Natural killer cell treated with Interleukin-12 subunit alpha and Interleukin-12 subunit beta and Interleukin-15 and Interleukin-18, amount 100 ng/mL, for 72 hours (primary cell): ENCODE data around the gene ME3. TPM values are rescaled to one million over a fixed set of nuclear protein-coding genes. Genes with fewer than 3 reads are reported as not detected.

Experiments used
- ATAC-seq, 2 donors: fragments of 150-1000 bp; cut with Tn5 transposase in 1 of 2; sonication (Bioruptor Pico), chemical (Tn5 transposase) in 1 of 2; 2 replicates each; pipeline ENCODE4 v1.10.0; 2021
- DNase-seq: peaks from one replicate; pipeline ENCODE4 v3.0.0; 2022; ENCODE audit warnings: low spot score
- H3K27ac Mint-ChIP-seq, 2 donors: 1 replicate in 1 of 2; 2 replicates in 1 of 2; pipeline ENCODE4 v1.8.0; 2022; ENCODE audit warnings: mixed read lengths in 2 of 2, mild to moderate bottlenecking in 1 of 2, moderate library complexity in 1 of 2
- H3K27me3 Mint-ChIP-seq, 2 donors: 1 replicate in 1 of 2; 2 replicates in 1 of 2; pipeline ENCODE4 v1.8.0; 2022; ENCODE audit warnings: mixed read lengths in 2 of 2
- H3K36me3 Mint-ChIP-seq: one replicate; pipeline ENCODE4 v1.8.0; 2022; ENCODE audit warnings: mixed read lengths
- H3K4me1 Mint-ChIP-seq, 2 donors: 1 replicate in 1 of 2; 2 replicates in 1 of 2; pipeline ENCODE4 v1.8.0; 2022; ENCODE audit warnings: low read depth in 2 of 2, mixed read lengths in 2 of 2, mild to moderate bottlenecking in 1 of 2
- H3K4me3 Mint-ChIP-seq: one replicate; pipeline ENCODE4 v1.8.0; 2022; ENCODE audit warnings: mixed read lengths
- H3K9me3 Mint-ChIP-seq: 2 replicates; pipeline ENCODE4 v1.8.0; 2022; ENCODE audit warnings: mixed read lengths
- total RNA-seq, 2 donors: library from RNA; stranded (reverse); gene quantifications; one replicate each; pipeline ENCODE4 v1.2.3, GENCODE V29; 2022

ME3 gene
- total RNA-seq, 2 donors from 2014 or later = 2.5 to 4.8 TPM

DNA sequence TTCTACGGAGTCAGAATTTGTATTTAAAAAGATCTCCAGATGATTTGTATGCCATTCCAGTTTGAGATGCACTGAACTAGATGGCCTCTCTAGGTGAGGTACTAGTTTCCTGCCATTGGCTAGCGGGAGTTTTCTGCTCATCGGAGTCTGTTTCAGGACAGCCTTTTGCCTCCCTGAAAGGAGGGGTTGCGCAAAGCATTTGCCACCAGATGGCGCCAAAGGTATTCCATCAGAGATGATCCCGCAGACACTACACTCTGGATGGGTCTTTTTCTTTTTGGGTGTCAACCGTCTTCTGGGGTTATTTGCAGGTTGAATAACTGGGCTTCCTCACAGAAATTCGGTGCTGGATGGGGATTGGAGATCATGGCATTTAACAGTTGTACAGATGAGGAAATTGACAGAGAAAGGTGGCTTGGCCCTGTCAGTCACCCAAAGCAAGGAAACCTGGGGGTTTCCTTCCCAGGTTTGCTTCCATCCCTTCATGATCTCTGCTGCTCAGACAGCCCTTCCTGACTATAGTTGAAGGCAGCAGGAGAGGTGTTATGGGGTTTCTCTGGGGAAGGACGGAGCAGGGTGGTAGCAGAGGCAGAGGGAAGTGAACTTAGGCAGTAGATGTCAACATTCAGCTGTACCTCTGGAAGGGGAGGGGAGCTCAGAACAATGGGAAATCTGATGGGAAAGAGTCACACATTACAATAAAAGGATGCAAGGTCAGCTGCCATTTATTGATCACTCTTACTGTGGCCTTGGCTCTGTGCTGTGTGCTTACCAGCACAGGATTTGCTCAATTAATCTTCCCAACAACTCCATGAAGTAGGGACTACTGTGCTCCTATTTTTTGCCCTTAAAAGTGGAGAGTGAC lies 216.1 kb downstream of the ME3 start:
- H3K4me1 Mint-ChIP-seq = peaks cover 12 to 21% of the 10 kb centered on the region in 2 donors
- H3K36me3 Mint-ChIP-seq = no peaks in the 10 kb centered on the region
- DNase-seq = peak; percentile 83
- H3K27me3 Mint-ChIP-seq = peaks cover 7 to 21% of the 10 kb centered on the region in 2 donors
- peak; percentile 75 to 82 for ATAC-seq
- H3K4me3 Mint-ChIP-seq = no peak overlapping the region
- H3K27ac Mint-ChIP-seq = peak overlapping the region in 1 of 2 donors; percentile 69
- H3K9me3 Mint-ChIP-seq = no peaks in the 10 kb centered on the region

DNA sequence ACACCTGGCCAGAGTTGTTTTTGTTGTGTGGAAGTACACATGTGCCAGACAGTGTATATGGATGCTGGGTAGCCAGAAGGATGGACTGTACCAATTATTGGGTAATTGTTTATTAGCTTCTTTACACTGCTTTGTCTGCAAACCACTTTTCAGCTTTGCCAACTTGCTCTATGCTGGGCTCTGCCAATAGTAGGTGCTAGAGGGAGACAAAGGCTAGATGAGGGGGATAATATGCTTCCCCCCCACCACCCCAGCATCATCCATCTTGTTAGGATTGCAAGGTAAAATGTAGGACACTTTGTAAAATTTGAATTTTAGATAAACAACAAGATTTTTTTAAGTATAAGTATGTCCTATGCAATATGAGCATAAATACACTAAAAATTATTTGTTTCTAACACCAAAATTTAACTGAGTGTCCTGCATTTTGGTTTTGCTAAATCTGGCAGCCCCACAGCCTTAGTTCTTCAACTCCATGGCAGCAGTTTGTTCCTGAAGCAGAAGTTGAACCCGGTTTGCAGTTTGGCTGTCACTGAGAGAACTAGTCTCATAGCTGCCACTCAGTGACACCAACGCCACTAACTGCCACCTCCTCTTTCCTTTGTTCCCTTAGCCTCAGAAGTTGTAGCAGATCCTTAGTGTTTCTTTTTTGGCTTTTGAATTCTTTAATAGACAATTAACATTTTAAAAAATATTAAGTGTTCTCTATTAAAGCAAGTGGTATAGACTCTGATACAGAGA lies 219.0 kb downstream of the ME3 start:
- Mint-ChIP-seq H3K27me3 (peaks cover 7 to 17% of the 10 kb centered on the region in 2 donors), H3K36me3 (no peaks in the 10 kb centered on the region), H3K9me3 (no peaks in the 10 kb centered on the region), H3K4me1 (peaks cover 12 to 13% of the 10 kb centered on the region in 2 donors), H3K27ac (no peak overlapping the region), H3K4me3 (no peak overlapping the region)
- ATAC-seq = no peak
- no peak for DNase-seq

DNA sequence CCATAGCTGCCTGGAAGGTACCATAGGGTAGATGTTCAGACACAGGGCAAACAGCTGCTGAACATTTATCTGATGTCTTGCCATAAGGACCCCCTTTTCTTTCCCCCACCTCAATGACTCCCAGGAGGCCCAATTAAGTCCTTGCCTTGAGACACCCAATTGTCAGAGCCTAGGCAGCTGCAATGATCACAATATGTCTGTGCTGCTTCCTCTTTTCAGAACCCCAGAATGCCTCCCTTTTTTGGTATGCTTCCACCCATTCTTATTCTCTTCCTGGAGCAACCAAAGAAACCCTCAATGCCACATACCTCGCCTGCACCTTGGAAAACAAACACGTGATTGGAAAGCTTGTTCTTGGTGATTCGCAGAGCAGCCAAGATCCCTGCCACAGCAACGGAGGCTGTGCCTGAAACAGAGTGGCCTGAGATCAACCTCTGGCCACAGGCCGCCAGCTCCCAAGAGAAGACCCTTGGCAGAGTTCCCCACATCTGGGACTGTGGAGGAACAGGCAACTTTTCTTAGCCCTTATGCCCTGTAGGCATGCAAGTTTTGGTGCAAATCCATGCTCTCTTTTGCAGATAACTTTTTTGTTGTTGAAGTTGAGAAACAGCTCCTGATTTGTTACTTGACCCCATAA lies 222.3 kb downstream of the ME3 start:
- ATAC-seq = no peak
- Mint-ChIP-seq H3K9me3 (no peaks in the 10 kb centered on the region), H3K36me3 (no peaks in the 10 kb centered on the region), H3K4me1 (peaks cover 4 to 7% of the 10 kb centered on the region in 2 donors), H3K27ac (no peak overlapping the region), H3K4me3 (no peak overlapping the region), H3K27me3 (no peaks in the 10 kb centered on the region)
- no peak for DNase-seq

DNA sequence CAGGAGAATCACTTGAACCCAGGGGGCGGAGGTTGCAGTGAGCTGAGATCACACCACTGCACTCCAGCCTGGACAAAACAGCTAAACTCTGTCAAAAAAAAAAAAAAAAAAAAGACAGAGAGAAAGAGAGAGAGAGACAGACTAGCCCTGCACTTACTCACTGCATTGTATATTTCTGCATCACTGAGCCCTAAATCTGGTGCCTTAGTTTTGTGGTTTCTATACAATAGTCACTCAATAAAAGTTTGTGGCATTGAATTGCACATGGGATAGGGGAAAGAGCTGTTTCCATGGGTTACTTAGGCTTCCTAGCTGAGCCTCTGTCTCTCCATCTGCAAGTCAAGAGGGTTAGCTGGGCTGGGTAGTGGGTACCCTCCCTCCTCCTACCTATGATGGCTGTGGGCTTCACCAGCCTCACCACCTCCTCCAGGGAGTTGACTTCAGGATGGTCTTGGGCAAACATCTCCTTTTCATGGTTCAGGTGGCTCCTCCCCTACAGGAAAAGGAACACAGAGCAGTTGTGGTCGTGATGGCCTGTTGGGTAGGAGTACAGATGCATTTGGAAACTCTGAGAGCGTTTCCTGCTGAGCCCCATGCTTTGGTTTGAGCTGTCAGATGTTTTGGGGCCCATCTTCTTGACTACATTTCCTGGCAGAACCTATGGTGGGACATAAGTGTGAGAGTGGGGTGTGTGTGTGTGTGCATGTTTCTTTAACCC lies 224.5 kb downstream of the ME3 start:
- DNase-seq (no peak), ATAC-seq (peak; percentile 61 to 65)
- no peaks in the 10 kb centered on the region for H3K27me3 Mint-ChIP-seq
- H3K36me3 Mint-ChIP-seq = no peaks in the 10 kb centered on the region
- no peak overlapping the region for H3K4me3 Mint-ChIP-seq
- H3K9me3 Mint-ChIP-seq = no peaks in the 10 kb centered on the region
- H3K27ac Mint-ChIP-seq = no peak overlapping the region
- peaks cover 4 to 10% of the 10 kb centered on the region in 2 donors for H3K4me1 Mint-ChIP-seq

DNA sequence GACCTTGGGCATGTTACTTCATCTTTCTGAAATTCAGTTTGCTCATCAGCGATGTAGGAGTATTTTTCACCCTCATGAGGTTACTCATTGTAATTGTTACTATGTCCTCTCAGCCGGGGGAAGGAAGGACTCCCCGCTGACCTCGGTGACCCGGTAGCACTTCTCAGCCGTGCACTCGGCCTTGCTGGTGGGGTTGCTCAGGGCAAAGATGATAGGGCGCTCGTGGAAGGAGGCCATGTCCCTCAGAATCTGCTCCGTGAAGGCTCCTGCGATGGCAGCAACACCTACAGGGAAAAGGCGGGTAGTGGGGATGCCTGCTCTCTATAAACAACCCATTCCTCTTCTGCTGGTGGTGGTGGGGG lies 225.5 kb downstream of the ME3 start:
- H3K27me3 Mint-ChIP-seq = no peaks in the 10 kb centered on the region
- peaks cover 4 to 10% of the 10 kb centered on the region in 2 donors for H3K4me1 Mint-ChIP-seq
- H3K27ac Mint-ChIP-seq = peak overlapping the region in 1 of 2 donors; percentile 55
- no peak for DNase-seq
- ATAC-seq = no peak
- no peaks in the 10 kb centered on the region for H3K9me3 Mint-ChIP-seq
- H3K4me3 Mint-ChIP-seq = no peak overlapping the region
- no peaks in the 10 kb centered on the region for H3K36me3 Mint-ChIP-seq

DNA sequence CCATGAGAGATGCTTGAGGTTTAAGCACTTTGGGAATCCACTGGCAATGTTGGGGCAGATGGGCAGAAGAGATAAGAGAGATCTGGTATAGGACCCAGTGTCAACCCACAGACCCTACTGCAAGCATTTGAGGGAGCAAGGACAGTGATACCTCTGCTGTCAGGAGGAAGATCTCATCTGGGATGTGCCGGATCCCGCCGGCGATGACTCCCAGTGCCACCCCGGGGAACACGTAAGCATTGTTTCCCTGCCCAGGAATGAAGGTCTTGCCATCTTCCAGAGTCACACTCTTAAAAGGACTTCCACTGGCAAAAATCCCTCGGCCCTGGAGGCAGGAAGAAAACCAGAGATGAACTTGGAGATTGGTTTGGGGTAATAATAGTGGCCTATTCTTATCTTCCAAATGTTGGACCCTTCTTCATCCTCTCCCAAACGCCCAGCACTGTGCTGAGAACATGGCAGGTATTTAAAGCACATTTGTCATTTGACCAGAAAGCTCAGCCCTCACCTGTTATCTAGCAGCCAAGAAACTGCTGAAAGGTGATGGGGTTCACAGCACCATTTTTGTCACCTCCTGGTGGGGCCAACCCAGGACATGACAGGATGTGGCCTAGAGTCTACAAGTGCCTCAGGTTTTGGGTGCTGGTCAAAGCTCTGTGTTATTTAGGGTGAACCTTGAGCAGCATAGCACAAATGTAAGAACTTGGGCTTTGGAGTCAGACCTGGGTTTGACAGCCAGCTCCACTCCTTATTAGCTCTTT lies 226.1 kb downstream of the ME3 start:
- no peak for DNase-seq
- no peak overlapping the region for H3K4me3 Mint-ChIP-seq

DNA sequence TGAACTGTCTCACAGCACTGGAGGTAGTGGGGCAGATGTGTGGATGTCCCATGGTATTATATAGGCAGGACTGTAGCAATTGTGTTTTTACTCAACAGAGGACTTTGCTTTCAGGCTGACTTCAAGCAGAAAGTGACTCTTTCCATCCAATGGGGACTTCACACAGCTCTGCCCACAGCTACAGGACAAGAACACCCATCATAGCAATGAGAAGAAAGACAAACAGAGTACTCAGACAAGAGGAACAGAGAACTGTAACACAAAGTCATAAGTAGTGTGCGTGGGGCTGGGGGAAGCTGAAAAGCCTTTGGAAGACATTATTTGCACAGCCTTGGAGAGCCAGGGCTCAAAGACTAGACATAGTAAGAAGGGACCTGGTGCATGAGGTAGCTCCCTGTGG lies 227.4 kb downstream of the ME3 start:
- Mint-ChIP-seq H3K4me1 (peaks cover 4 to 14% of the 10 kb centered on the region in 2 donors), H3K27ac (no peak overlapping the region), H3K9me3 (no peaks in the 10 kb centered on the region), H3K36me3 (no peaks in the 10 kb centered on the region), H3K4me3 (no peak overlapping the region), H3K27me3 (no peaks in the 10 kb centered on the region)
- no peak for ATAC-seq
- no peak for DNase-seq

More for the DNA sequence above, 226.1 kb downstream of the ME3 start:
- H3K4me1 Mint-ChIP-seq = peaks cover 4 to 10% of the 10 kb centered on the region in 2 donors
- H3K27me3 Mint-ChIP-seq = no peaks in the 10 kb centered on the region
- H3K9me3 Mint-ChIP-seq = no peaks in the 10 kb centered on the region
- ATAC-seq = peak in 1 of 2 donors; percentile 44
- no peaks in the 10 kb centered on the region for H3K36me3 Mint-ChIP-seq
- H3K27ac Mint-ChIP-seq = peak overlapping the region in 1 of 2 donors; percentile 55

DNA sequence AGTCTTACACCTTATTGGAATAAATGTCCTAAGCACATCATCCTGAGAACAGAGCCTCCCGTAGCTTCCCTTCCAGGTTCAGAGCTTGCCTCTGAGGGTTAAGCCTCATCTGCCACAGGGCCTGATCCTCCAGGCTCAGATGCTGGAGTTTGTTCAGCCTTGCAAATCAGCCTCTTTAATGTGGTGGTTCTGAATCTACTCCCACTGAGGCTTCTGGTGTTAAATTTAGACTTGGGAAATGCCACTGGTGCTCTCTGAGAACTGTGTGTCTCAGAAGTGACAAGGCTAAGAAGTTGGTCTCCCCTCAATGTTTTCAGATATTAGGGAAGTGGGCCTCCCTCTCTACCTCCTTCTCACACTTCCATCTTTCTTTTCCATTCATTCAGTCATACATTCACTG lies 229.0 kb downstream of the ME3 start:
- Mint-ChIP-seq H3K27me3 (no peaks in the 10 kb centered on the region), H3K9me3 (no peaks in the 10 kb centered on the region), H3K27ac (no peak overlapping the region), H3K36me3 (no peaks in the 10 kb centered on the region), H3K4me3 (no peak overlapping the region), H3K4me1 (peaks cover 4 to 14% of the 10 kb centered on the region in 2 donors)
- ATAC-seq (no peak), DNase-seq (no peak)

DNA sequence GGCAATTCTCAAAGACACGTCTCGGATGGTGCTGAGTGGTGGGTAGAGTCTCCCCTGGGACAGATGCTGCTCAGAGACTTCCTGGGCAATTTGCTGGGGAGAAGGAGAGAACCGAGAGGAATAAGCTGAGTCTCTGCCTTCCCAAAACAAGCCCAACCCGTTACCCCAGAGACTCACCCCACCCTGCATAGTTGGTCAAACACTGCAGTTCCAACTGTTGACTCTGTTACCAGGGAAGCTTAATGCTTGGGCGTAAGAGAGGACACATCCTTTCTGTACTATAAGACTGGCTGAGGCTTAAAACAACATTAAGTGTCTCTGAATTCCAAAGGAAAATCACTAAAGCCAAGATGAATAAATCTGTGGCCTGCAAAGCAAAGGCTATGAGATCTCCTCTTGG lies 229.6 kb downstream of the ME3 start:
- Mint-ChIP-seq H3K36me3 (no peaks in the 10 kb centered on the region), H3K27ac (no peak overlapping the region), H3K27me3 (no peaks in the 10 kb centered on the region), H3K4me1 (peaks cover 4 to 14% of the 10 kb centered on the region in 2 donors), H3K9me3 (no peaks in the 10 kb centered on the region), H3K4me3 (no peak overlapping the region)
- ATAC-seq = no peak
- no peak for DNase-seq

DNA sequence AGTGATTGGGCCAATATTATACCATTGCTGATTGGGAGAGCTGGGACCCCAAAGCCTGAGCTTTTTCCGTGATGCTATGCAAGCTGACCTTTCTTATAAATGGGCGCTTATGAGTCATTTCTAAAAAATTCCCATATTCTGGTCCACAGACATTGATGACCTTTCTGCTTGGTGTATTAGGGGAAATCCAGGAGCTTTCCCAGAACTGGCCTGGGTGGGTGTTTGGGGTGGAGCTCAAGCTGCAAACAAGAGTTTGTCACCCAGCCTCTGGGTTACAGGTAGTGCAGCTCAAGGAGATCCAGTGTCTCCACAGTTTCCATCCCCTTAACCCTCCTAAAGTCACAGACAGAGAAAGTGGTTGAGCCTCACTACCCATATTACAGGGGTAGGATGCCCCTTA lies 230.0 kb downstream of the ME3 start:
- Mint-ChIP-seq H3K27ac (no peak overlapping the region), H3K4me3 (no peak overlapping the region), H3K27me3 (no peaks in the 10 kb centered on the region), H3K9me3 (no peaks in the 10 kb centered on the region), H3K36me3 (no peaks in the 10 kb centered on the region), H3K4me1 (peaks cover 4 to 14% of the 10 kb centered on the region in 2 donors)
- ATAC-seq = no peak
- no peak for DNase-seq

DNA sequence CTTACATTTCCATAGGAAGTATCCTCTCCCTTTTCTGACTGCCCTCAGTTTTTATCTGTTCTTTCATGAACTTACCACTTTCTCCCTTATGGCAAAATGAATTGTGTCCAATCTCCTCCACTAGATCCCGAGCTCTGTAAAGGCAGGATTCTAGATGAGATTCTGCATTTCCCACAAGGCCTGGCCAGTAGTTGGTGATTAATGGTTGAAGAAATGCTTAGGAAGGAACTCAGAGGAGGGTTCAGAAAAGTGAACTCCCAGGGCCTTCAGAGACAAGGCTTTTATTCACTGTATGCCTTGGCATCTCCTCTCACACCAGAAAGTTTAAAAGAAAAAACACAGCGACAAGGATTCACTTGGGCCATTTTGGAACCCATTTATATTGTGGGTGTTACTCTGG lies 231.6 kb downstream of the ME3 start:
- ATAC-seq = no peak
- Mint-ChIP-seq H3K9me3 (no peaks in the 10 kb centered on the region), H3K4me3 (no peak overlapping the region), H3K27ac (no peak overlapping the region), H3K36me3 (no peaks in the 10 kb centered on the region), H3K27me3 (no peaks in the 10 kb centered on the region), H3K4me1 (peaks cover 0 to 7% of the 10 kb centered on the region in 2 donors)
- DNase-seq = no peak

DNA sequence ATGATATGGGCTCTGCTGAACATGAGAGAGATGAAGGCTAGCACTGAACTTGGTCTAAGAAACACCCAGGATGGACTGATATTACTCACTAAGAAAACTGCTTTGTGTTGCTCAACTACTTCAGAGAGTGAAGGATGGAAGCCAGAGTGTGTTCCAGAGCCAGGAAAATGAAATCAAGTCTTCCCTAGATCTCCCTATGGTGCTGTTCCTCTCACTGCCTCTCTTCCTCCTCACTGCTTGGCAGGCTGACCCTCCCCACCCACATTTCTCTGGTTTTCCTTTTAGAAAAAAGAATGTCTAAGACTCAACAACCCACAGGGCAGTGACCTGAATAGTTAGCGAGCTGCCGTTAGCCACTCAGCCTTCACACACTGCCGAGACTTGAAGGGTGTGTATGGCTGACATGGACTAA lies 232.1 kb downstream of the ME3 start:
- Mint-ChIP-seq H3K4me1 (peaks cover 0 to 7% of the 10 kb centered on the region in 2 donors), H3K9me3 (no peaks in the 10 kb centered on the region), H3K27ac (no peak overlapping the region), H3K36me3 (no peaks in the 10 kb centered on the region), H3K4me3 (no peak overlapping the region), H3K27me3 (no peaks in the 10 kb centered on the region)
- DNase-seq (no peak), ATAC-seq (no peak)

DNA sequence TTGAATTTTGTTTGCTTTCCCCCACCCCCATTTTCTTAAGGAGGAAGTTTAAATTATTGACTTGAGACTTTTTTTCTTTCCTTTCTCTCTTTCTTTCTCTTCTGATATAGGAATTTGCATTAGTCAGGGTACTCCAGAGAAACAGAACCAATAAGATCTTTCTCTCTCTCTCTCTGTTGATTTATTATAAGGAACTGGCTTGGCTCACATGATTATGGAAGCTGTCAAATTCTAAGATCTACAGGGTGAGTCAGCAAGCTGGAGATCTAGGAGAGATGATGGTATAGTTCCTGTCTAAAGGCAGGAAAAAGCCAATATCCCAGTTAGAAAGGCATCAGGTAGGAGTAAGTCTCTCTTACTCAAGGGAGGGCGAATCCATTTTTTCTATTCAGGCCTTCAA lies 233.7 kb downstream of the ME3 start:
- ATAC-seq = no peak
- no peaks in the 10 kb centered on the region for H3K27me3 Mint-ChIP-seq
- H3K36me3 Mint-ChIP-seq = no peaks in the 10 kb centered on the region
- H3K27ac Mint-ChIP-seq = no peak overlapping the region
- H3K9me3 Mint-ChIP-seq = no peaks in the 10 kb centered on the region
- H3K4me3 Mint-ChIP-seq = no peak overlapping the region
- no peak for DNase-seq
- H3K4me1 Mint-ChIP-seq = peaks cover 0 to 6% of the 10 kb centered on the region in 2 donors
